GM10248 (cell line): ENCODE measurements around the gene SETBP1.

Source experiments
- CTCF ChIA-PET: fragments of 300-600 bp; sonication (Branson Sonifier 250); formaldehyde crosslinking; extraction: SDS; loops from one replicate; lab custom pipeline; 2021; ENCODE audit warnings: antibody characterized with exemption; lab: Yijun Ruan, JAX
- POLR2A ChIA-PET: fragments of 350-650 bp; sonication (Branson Sonifier 250); formaldehyde crosslinking; extraction: SDS; loops from one replicate; lab custom pipeline; 2020; ENCODE audit warnings: antibody characterized with exemption; lab: Yijun Ruan, JAX
- DNase-seq: peaks from one replicate; pipeline ENCODE4 v3.0.0; 2012; ENCODE audit errors: extremely low spot score
- TF ChIP-seq, protein P1 (sequence below): IDR thresholded peaks from 2 replicates; pipeline ENCODE4 v1.5.1; 2012; ENCODE audit warnings: mild to moderate bottlenecking, low read depth; ENCODE audit errors: extremely low read depth, missing control alignments, control extremely low read depth

SETBP1 gene

GRCh38 chr18:44689736-44690135 lies 9.0 kb downstream of the SETBP1 start:
- DNase-seq, result no peak
- ChIA-PET CTCF (interaction anchor here (1.1 to 1.4 kb wide), 4 partner anchors 9 to 12 kb away, joined by 3 to 4 read pairs (median 3); no protein-coding TSS in a partner anchor), POLR2A (no interaction called here)
- TF ChIP-seq, protein P1, sequence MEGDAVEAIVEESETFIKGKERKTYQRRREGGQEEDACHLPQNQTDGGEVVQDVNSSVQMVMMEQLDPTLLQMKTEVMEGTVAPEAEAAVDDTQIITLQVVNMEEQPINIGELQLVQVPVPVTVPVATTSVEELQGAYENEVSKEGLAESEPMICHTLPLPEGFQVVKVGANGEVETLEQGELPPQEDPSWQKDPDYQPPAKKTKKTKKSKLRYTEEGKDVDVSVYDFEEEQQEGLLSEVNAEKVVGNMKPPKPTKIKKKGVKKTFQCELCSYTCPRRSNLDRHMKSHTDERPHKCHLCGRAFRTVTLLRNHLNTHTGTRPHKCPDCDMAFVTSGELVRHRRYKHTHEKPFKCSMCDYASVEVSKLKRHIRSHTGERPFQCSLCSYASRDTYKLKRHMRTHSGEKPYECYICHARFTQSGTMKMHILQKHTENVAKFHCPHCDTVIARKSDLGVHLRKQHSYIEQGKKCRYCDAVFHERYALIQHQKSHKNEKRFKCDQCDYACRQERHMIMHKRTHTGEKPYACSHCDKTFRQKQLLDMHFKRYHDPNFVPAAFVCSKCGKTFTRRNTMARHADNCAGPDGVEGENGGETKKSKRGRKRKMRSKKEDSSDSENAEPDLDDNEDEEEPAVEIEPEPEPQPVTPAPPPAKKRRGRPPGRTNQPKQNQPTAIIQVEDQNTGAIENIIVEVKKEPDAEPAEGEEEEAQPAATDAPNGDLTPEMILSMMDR, result no peak

DNA sequence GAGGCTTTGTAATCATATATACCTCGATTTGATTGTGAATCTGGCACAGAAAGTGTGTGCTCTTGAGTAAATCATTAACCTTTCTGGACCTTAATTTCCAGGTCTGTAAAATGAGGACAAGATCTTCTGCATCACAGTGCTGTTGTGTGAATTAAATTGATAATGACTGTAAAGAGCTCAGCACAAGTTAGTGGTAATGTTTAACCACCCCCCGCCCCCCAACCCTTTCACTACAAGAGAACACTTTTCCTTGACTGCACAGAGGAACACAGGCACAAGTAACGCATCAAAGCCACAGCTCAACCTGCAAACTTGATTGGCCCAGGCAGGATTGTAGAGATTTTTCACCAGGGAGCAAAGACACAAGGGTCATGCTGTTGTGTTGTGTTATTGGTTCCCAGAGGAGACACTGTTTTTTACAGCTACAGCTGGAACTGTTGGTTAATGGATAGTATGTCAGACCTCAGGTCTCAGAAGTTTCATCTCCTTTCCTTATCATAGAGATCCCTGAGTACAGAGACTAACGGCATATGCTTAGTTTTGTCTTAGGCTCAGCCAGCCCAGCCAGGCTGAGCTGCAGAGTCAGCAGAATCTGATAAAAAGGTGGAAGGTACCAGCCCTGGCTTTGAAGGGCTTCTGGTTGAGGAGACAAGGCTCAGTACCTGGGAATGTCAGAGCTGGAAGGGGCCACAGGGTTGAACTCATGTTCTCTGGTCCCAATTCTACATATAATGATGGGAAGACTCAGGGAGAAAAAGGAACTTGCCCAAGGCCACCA lies 10.6 kb downstream of the SETBP1 start:
- ChIA-PET POLR2A (no interaction called here), CTCF (interaction anchor here (1.1 to 2.1 kb wide), 5 partner anchors 8 to 22 kb away, joined by 3 to 7 read pairs (median 4); no protein-coding TSS in a partner anchor)
- TF ChIP-seq, protein P1, result no peak
- DNase-seq, result no peak

DNA sequence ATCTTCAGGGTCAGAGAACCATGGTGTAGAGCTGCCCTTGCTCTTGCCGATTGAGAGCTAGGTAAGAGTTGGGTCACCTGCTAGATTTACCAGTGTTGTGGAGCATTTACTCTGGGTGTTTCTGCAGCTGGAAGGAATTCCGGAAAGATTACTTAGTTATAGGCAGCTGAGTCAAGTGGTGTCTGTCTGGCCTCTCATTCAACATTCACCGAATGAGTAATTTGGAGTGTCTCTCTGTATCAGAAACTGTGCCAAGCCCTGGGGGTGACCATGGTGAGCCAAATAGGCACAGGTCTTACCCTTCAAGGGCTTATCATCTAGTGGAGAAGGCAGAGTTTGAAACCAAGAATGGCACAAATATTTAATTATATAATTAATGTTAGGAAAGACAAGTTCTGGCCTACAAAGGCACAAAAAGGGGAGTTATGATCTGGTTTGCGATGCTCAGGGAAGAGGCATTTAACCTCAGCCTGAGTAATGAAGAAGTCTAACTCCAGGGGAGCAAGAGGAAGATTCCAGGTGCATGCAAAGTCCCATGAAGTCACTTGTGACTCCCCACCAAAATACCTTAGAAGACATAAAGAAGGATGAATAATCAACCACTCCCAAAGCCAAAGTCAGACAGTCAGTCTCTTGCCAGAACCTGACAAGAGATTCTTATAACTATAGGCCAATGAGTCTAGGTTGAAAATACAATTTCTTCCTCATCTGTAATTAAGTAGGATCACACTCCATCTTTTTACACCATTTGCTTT lies 12.5 kb downstream of the SETBP1 start:
- ChIA-PET CTCF (interaction anchor here (0.9 to 2.3 kb wide), 8 partner anchors 9 to 519 kb away, joined by 3 to 8 read pairs (median 3); no protein-coding TSS in a partner anchor), POLR2A (interaction anchor here (0.6 to 1.0 kb wide), 2 partner anchors 10 to 18 kb away, joined by 3 read pairs; no protein-coding TSS in a partner anchor)
- TF ChIP-seq, protein P1, result no peak
- no peak for DNase-seq

- CTCF ChIA-PET, result interaction anchor here (1.4 to 2.6 kb wide), 2 partner anchors 8 to 689 kb away, joined by 3 to 9 read pairs; no protein-coding TSS in a partner anchor
- DNase-seq, result no peak
- TF ChIP-seq, protein P1, result no peak
- POLR2A ChIA-PET, result no interaction called here
Measured at GRCh38 chr18:44695503-44695902, 14.8 kb downstream of the SETBP1 start.

DNA sequence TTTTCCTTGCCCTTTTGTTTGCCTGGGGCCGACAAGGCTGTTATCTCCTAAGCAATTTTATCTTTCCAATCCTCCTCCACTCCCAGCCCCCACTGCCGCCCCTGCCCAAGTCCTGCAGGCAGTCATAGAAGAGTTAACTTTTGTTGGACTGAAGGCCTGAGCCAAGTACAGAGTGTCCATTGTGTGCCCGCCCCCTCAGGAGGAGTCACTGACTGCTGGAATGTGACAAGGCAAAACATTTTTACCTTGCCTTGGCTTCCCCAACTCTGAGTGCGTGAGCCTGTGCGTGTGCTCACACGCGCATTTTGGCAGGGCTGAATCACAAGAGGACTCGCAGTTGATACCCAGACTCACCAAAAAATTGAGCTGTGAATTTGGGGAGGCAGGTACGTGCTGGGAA lies 16.2 kb downstream of the SETBP1 start:
- ChIA-PET CTCF (interaction anchor here (1.2 to 2.6 kb wide), 3 partner anchors 9 to 516 kb away, joined by 3 to 9 read pairs (median 3); no protein-coding TSS in a partner anchor), POLR2A (no interaction called here)
- DNase-seq, result no peak

More for the DNA sequence above, 16.2 kb downstream of the SETBP1 start:
- TF ChIP-seq, protein P1, result no peak
